ENCODE results near the gene CSGALNACT2. TPM values are rescaled to one million over a fixed set of nuclear protein-coding genes. Genes with fewer than 3 reads are reported as not detected.

CSGALNACT2 gene
- total RNA-seq, 1 experiment from 2014 or later: 8.9 TPM

DNA sequence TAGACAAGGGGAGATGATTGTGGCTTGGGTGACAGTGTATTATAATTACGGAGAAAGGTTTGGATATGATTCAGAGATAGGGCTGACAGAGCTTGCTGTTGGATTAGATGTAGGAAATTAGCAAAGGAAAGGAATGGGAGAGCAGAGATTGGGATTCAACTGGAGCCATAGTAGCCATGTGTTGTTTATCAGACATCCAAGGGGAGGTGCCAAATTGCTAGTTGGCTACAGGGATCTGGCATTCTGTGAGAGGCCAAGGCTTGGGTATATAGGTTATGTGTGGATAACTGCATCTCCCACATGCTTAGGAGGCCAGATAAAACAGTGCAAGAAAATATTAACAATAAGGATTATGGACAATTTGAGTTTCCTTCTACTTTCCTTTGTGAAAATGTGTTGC, 34.9 kb downstream of the CSGALNACT2 start:
- H2BK20ac ChIP-seq (ENCODE audit: low read depth, low read length, poor library complexity, severe bottlenecking): no peak overlapping the region
- H3K9ac ChIP-seq (ENCODE audit: extremely low read depth, insufficient read length, low read length): no peak overlapping the region
- Mint-ChIP-seq H3K9me3 (no peaks in the 10 kb centered on the region), H3K27ac (no peak overlapping the region), H3K27me3 (ENCODE audit: low read depth) (no peaks in the 10 kb centered on the region), H3K36me3 (ENCODE audit: insufficient read depth in 1 of 3, low read depth in 3 of 3) (peaks cover 2 to 13% (median 9%) of the 10 kb centered on the region in 3 experiments; a peak in 4 of 7 replicates), H3K4me1 (peaks cover 6 to 7% of the 10 kb centered on the region in 2 experiments; a peak in 2 of 4 replicates), H3K4me3 (no peak overlapping the region)
- H3K23ac ChIP-seq (ENCODE audit: insufficient read length, low read depth, low read length): no peak overlapping the region
- H3K56ac ChIP-seq (ENCODE audit: insufficient read length, low read depth, low read length): no peak overlapping the region
- no peak overlapping the region for H3K18ac ChIP-seq (ENCODE audit: insufficient read length, low read depth, low read length)
- H3K4me2 ChIP-seq (ENCODE audit: insufficient read depth, insufficient read length, low read length): no peak overlapping the region
- no peak overlapping the region for H4K91ac ChIP-seq (ENCODE audit: insufficient read length, low read depth, low read length)
- no peak overlapping the region for H2BK120ac ChIP-seq (ENCODE audit: low read depth, low read length, poor library complexity, severe bottlenecking)
- no peak overlapping the region for H3K14ac ChIP-seq (ENCODE audit: insufficient read depth, low read length)
- no peak overlapping the region for H2BK5ac ChIP-seq (ENCODE audit: insufficient read length, low read length)
- H2AK5ac ChIP-seq (ENCODE audit: insufficient read length, low read length): no peak overlapping the region
- no peak overlapping the region for H3K27ac ChIP-seq (ENCODE audit: insufficient read length, low read depth, low read length)
- H3K27me3 ChIP-seq (ENCODE audit: insufficient read depth, low read length): no peaks in the 10 kb centered on the region
- no peak overlapping the region for H4K5ac ChIP-seq (ENCODE audit: insufficient read length, low read depth, low read length)
- no peaks in the 10 kb centered on the region for H3K79me1 ChIP-seq (ENCODE audit: insufficient read depth, low read depth, low read length, poor library complexity, severe bottlenecking)
- H3K4me1 ChIP-seq (ENCODE audit: insufficient read depth, low read length): no peaks in the 10 kb centered on the region
- no peak overlapping the region for H2AFZ ChIP-seq (ENCODE audit: low read length)
- H3T11ph ChIP-seq (ENCODE audit: low read length): no peak overlapping the region
- H3K23me2 ChIP-seq (ENCODE audit: insufficient read length, low read depth, low read length, poor library complexity, severe bottlenecking): no peaks in the 10 kb centered on the region
- no peak for DNase-seq
- no peaks in the 10 kb centered on the region for H3K79me2 ChIP-seq (ENCODE audit: insufficient read depth, low read length)
- H2BK15ac ChIP-seq (ENCODE audit: low read depth, low read length): no peak overlapping the region
- H4K8ac ChIP-seq (replicated peaks; ENCODE audit: insufficient read length, low read depth, low read length): no peak overlapping the region
- TF ChIP-seq, protein P1, sequence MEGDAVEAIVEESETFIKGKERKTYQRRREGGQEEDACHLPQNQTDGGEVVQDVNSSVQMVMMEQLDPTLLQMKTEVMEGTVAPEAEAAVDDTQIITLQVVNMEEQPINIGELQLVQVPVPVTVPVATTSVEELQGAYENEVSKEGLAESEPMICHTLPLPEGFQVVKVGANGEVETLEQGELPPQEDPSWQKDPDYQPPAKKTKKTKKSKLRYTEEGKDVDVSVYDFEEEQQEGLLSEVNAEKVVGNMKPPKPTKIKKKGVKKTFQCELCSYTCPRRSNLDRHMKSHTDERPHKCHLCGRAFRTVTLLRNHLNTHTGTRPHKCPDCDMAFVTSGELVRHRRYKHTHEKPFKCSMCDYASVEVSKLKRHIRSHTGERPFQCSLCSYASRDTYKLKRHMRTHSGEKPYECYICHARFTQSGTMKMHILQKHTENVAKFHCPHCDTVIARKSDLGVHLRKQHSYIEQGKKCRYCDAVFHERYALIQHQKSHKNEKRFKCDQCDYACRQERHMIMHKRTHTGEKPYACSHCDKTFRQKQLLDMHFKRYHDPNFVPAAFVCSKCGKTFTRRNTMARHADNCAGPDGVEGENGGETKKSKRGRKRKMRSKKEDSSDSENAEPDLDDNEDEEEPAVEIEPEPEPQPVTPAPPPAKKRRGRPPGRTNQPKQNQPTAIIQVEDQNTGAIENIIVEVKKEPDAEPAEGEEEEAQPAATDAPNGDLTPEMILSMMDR (conservative IDR thresholded peaks at IDR 0.05): no peak
- H4K20me1 ChIP-seq (ENCODE audit: control insufficient read depth, insufficient read depth, insufficient read length): no peaks in the 10 kb centered on the region
- no peak overlapping the region for H3K4ac ChIP-seq (ENCODE audit: low read depth, low read length)
- no peaks in the 10 kb centered on the region for H3K9me3 ChIP-seq (ENCODE audit: control insufficient read depth, low read depth, low read length)
- no peak overlapping the region for H2BK12ac ChIP-seq (ENCODE audit: insufficient read length, low read depth, low read length)
- no CpG with 5 or more reads among the region's 1 CpG for WGBS (ENCODE audit: extremely low coverage, insufficient read length, low lambda C conversion rate)
